ENCODE results near the gene LCN15. TPM values are rescaled to one million over a fixed set of nuclear protein-coding genes. Genes with fewer than 3 reads are reported as not detected.

Gene LCN15
- total RNA-seq, 1 experiment from 2014 or later, result not detected

DNA sequence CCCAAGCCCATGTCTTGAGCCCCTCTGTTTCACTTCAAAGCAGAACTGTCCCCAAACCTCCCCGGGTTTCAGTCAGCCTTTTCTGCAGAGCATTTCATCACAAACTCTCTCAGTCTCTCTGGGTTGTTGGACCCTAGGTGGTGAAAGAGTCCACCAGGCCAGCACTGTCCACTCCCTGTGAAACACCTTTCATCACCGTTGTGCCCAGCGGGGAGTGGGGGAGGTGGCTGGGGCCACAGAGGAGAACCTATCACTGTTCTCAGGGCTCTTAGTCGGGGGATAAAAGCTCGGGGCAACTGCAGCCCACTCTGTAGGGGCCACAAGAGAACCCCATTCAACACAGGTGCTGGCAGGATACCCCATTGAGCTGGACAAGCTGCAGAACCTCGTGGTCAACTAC, 38.0 kb upstream of the LCN15 start:
- H2AFZ ChIP-seq, result no peak overlapping the region
- H3K4me1 ChIP-seq (replicated peaks; ENCODE audit: insufficient read depth), result peaks cover 29% of the 10 kb centered on the region
- intact Hi-C loops (cut with micrococcal nuclease; ENCODE audit: unreplicated experiment), result no loop called here
- BruUV-seq (replicated peaks), result no TSS peak
- H3K36me3 ChIP-seq (ENCODE audit: low read depth), result no peaks in the 10 kb centered on the region
- DNase-seq, result no peak
- H4K20me1 ChIP-seq (ENCODE audit: insufficient read depth), result no peaks in the 10 kb centered on the region
- ChIA-PET CTCF (no interaction called here), POLR2A (ENCODE audit: unreplicated experiment) (interaction anchor here (0.6 kb wide), 1 partner anchor 36 kb away, joined by 3 read pairs; no protein-coding TSS in a partner anchor)
- no peak overlapping the region for H3K4me2 ChIP-seq
- peaks cover 20% of the 10 kb centered on the region for H3F3A ChIP-seq (ENCODE audit: insufficient read depth, low read depth)
- no peak for TF ChIP-seq EZH2 (IDR thresholded peaks at IDR 0.05; ENCODE audit: low read depth)
- TF ChIP-seq, protein P1, sequence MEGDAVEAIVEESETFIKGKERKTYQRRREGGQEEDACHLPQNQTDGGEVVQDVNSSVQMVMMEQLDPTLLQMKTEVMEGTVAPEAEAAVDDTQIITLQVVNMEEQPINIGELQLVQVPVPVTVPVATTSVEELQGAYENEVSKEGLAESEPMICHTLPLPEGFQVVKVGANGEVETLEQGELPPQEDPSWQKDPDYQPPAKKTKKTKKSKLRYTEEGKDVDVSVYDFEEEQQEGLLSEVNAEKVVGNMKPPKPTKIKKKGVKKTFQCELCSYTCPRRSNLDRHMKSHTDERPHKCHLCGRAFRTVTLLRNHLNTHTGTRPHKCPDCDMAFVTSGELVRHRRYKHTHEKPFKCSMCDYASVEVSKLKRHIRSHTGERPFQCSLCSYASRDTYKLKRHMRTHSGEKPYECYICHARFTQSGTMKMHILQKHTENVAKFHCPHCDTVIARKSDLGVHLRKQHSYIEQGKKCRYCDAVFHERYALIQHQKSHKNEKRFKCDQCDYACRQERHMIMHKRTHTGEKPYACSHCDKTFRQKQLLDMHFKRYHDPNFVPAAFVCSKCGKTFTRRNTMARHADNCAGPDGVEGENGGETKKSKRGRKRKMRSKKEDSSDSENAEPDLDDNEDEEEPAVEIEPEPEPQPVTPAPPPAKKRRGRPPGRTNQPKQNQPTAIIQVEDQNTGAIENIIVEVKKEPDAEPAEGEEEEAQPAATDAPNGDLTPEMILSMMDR (conservative IDR thresholded peaks at IDR 0.05), result no peak
- no peak overlapping the region for H3K4me3 ChIP-seq
- H3K79me2 ChIP-seq (ENCODE audit: low read depth), result no peaks in the 10 kb centered on the region
- no peaks in the 10 kb centered on the region for H3K27me3 ChIP-seq (ENCODE audit: insufficient read depth, low read depth)
- H3K27ac ChIP-seq, result no peak overlapping the region
- H3K9me3 ChIP-seq (ENCODE audit: insufficient read depth, low read depth), result no peaks in the 10 kb centered on the region
- H3K9me2 ChIP-seq (ENCODE audit: insufficient read depth), result no peaks in the 10 kb centered on the region

DNA sequence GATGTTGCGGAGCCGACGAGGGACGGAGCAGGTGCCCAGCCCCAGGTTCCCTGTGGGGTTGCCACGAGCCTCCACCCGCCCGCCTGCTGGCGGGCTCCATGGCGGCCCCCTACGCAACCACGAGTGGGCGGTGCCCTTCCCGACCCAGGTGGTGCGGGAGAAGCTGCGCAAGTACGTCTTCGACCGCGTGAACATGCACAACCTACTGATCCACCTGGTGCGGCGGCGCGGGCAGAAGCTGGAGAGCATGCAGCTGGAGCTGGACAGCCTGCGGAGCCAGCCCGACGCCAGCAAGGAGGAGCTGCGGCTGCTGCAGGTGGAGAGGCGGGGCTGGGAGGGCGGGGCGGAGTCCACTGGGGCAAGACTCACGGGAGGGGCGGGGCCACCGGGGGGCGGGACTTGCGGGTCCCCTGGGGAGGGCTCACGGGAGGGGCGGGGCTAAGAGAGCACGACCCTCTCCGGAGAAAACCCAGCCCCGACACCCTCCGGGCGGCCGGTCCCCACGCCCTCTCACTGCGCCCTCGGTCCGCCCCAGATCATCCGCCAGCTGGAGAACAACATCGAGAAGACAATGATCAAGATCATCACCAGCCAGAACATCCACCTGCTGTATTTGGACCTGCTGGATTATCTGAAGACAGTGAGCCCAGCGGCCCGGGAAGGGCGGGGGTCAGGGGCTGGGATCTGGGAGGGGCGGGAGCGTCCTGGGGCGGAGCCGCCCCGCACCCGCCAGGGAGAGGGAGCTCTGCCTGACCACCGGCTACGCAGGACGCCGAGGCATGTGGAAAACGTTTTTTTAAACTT, 35.7 kb upstream of the LCN15 start:
- peak overlapping the region; percentile 69 for H3K4me3 ChIP-seq
- TF ChIP-seq, protein P1 (conservative IDR thresholded peaks at IDR 0.05), result no peak
- TF ChIP-seq EZH2 (IDR thresholded peaks at IDR 0.05; ENCODE audit: low read depth), result no peak
- peak overlapping the region; percentile 93 for H3K4me2 ChIP-seq
- no peaks in the 10 kb centered on the region for H3K79me2 ChIP-seq (ENCODE audit: low read depth)
- no peaks in the 10 kb centered on the region for H3K9me3 ChIP-seq (ENCODE audit: insufficient read depth, low read depth)
- no peaks in the 10 kb centered on the region for H3K27me3 ChIP-seq (ENCODE audit: insufficient read depth, low read depth)
- peak; percentile 81 to 91 for DNase-seq
- H2AFZ ChIP-seq, result peak overlapping the region; percentile 78; the same call in 1 of the 2 replicates
- intact Hi-C loops (cut with micrococcal nuclease; ENCODE audit: unreplicated experiment), result loop anchor here (2.0 to 10.0 kb wide), 2 partner anchors 47 to 315 kb away; partner anchors contain the start of gene SEC16A
- no peaks in the 10 kb centered on the region for H4K20me1 ChIP-seq (ENCODE audit: insufficient read depth)
- POLR2A ChIA-PET (ENCODE audit: unreplicated experiment), result interaction anchor here (0.5 to 0.7 kb wide), 9 partner anchors 9 to 437 kb away, joined by 3 to 23 read pairs (median 9); no protein-coding TSS in a partner anchor
- H3K27ac ChIP-seq, result no peak overlapping the region
- H3F3A ChIP-seq (ENCODE audit: insufficient read depth, low read depth), result peaks cover 23% of the 10 kb centered on the region
- H3K36me3 ChIP-seq (ENCODE audit: low read depth), result no peaks in the 10 kb centered on the region
- peaks cover 21% of the 10 kb centered on the region for H3K4me1 ChIP-seq (replicated peaks; ENCODE audit: insufficient read depth)
- BruUV-seq (replicated peaks), result no TSS peak
- H3K9me2 ChIP-seq (ENCODE audit: insufficient read depth), result no peaks in the 10 kb centered on the region
- CTCF ChIA-PET, result interaction anchor here (0.6 to 0.8 kb wide), 3 partner anchors 10 to 314 kb away, joined by 3 to 11 read pairs (median 5); no protein-coding TSS in a partner anchor

DNA sequence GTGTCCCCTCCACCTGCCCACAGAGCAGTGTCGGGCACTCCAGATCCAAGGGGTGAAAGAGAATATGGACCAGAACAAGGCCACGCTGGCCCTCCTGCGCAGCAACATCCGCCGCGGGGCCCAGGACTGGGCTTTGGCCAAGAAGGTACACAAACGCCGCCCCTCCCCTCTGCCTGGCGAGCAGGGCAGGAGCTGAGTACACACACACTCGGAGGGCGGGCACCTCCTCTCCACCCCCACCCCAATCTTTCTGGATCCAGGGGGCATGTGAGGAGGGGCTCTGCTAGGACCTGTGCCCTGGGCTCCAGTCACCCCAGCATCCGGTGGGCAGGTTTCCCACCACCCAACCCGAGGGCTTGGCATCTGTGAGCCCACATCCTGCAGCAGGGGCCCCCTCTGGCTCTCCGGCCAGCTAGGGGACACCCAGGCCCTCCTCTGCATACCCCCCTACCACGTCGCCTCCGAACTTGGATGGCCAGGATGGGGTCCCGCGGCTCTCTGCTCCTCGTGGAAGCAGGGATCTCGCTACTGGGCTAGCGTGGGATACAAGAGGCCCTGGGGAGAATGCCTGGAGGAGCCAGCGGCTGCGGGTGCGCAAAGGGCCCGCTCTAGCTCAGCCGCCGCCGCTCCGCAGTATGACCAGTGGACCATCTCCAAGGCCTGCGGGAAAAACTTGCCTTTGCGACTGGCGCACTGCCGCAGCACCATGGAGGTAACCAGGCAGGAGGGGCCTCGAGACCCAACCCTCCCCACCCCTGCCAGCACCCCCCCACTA, 34.9 kb upstream of the LCN15 start:
- CTCF ChIA-PET, result interaction anchor here (0.8 kb wide), 1 partner anchor 236 kb away, joined by 5 read pairs; no protein-coding TSS in a partner anchor
- no peaks in the 10 kb centered on the region for H3K9me2 ChIP-seq (ENCODE audit: insufficient read depth)
- H3K79me2 ChIP-seq (ENCODE audit: low read depth), result no peaks in the 10 kb centered on the region
- peak overlapping the region; percentile 69; the same call in 1 of the 2 replicates for H3K4me3 ChIP-seq
- peak overlapping the region; percentile 93 for H3K4me2 ChIP-seq
- H2AFZ ChIP-seq, result no peak overlapping the region
- no peaks in the 10 kb centered on the region for H3K27me3 ChIP-seq (ENCODE audit: insufficient read depth, low read depth)
- no peaks in the 10 kb centered on the region for H4K20me1 ChIP-seq (ENCODE audit: insufficient read depth)
- no TSS peak for BruUV-seq (replicated peaks)
- DNase-seq, result no peak
- intact Hi-C loops (cut with micrococcal nuclease; ENCODE audit: unreplicated experiment), result loop anchor here (10.0 kb wide), 1 partner anchor 314 kb away; the partner anchor contains the start of gene SEC16A
- peaks cover 21% of the 10 kb centered on the region for H3K4me1 ChIP-seq (replicated peaks; ENCODE audit: insufficient read depth)
- POLR2A ChIA-PET (ENCODE audit: unreplicated experiment), result interaction anchor here (0.6 to 0.7 kb wide), 5 partner anchors 10 to 356 kb away, joined by 3 to 23 read pairs (median 12); no protein-coding TSS in a partner anchor
- no peaks in the 10 kb centered on the region for H3K9me3 ChIP-seq (ENCODE audit: insufficient read depth, low read depth)
- H3F3A ChIP-seq (ENCODE audit: insufficient read depth, low read depth), result peaks cover 23% of the 10 kb centered on the region
- H3K36me3 ChIP-seq (ENCODE audit: low read depth), result no peaks in the 10 kb centered on the region
- TF ChIP-seq, protein P1 (conservative IDR thresholded peaks at IDR 0.05), result no peak
- no peak for TF ChIP-seq EZH2 (IDR thresholded peaks at IDR 0.05; ENCODE audit: low read depth)
- H3K27ac ChIP-seq, result no peak overlapping the region
